HG03571 (cell line): ENCODE results near the gene GOSR1.
"Not testable (repeated sequence)": the region's sequence is repeated elsewhere in the genome, so short reads cannot be mapped to it uniquely, and the experiment has no call there.

Source experiments
- ATAC-seq: cut with Tn5 transposase; IDR thresholded peaks from one replicate; pipeline ENCODE4 v1.9.1; 2021; ENCODE audit not compliant: unreplicated experiment

Gene GOSR1

DNA sequence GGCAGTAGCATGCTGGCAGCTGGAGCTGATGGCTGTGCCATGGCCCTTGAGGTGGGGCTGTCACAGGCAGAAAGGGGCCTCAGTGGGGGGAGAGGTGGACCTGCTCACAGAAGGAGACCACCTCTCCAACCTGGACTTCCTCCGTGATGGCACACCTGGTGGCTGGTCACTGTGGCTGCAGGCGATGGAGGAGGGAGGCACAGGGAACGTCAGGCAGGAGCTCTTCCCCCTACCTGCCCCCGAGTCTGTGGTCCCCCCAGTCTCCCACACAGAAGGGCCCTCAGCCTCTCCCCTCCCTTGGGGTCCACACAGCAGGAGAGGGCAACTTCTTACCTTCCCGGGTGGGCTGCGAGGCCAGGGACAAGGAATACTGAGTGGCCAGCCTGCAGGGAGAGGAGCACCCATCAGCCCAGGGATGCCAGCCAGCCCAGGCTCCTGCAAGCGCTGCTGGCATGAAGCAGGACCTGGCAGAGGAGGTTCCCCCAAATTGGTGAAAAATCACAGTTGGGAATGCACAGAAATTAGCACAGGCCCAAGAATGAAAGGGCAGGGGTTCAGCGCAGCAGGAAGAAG lies 96.5 kb downstream of the GOSR1 start:
- no peak for ATAC-seq

DNA sequence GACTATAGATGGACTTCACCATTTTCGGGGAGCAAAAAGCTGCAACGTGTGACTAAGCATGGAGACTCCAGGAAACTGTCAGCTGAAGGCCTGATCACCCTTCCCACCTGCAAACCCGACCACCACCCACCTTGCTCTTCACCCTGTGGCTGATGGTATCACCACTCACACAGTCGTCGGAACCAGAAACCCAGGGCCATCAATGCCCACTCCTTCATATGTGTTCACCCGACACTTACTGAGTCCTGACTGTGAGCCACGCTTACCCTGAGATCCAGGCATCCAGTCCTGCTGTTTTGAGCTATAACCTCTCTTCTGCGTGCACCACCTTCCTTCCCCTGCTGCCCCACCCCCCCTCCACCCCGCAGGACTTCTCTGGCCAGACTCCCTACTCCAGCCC lies 97.1 kb downstream of the GOSR1 start:
- ATAC-seq, result not testable (repeated sequence)

DNA sequence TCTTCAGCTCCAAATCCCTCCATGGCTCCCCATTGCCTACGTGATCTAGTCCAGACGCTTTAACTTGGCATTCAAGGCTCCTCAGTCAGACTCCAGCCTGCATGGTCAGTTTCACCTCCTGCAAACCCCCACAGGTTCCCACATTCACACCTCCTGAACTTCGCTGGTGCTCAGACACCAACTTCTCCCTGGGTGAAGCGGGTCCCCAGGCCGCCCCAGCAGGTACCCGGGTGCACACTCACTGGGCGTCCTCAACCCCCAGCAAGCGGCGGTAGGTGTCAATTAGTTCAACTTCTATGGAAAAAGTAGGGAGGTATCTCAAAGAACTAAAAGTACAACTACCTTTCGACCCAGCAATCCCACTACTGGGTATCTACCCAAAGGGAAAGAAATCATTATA lies 97.6 kb downstream of the GOSR1 start:
- not testable (repeated sequence) for ATAC-seq

DNA sequence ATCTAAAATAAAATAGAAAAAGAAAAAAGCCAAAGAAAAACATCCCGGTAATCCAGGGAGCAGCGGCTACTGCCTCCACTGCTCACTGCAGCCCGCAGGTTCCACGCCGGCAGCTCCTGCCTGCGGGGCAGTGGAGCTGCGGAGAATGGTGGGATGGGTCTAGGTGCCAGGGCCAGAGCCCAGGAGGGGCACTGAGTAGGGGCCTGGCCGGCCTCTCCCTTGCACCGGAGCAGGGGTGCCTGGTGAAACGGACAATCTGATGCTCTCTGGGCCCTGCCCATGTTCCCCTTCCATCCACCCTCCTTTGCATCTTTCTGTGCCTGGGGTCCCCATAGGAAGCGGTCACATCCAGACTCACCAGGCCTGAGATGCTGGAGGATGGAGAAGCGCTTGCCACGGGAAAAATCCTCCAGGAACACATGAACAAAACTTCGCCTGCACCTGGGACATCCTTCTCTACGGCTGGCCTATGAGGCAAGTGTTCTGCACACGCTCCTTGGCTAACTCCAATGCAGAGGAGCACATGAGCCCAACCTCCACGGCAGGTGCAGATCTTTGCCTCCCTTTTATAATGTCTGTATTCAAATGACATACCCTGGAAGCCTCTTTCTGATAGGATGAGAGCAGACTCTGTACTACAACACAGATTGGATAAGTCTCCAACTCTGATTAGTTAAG lies 98.6 kb downstream of the GOSR1 start:
- ATAC-seq, result not testable (repeated sequence)

DNA sequence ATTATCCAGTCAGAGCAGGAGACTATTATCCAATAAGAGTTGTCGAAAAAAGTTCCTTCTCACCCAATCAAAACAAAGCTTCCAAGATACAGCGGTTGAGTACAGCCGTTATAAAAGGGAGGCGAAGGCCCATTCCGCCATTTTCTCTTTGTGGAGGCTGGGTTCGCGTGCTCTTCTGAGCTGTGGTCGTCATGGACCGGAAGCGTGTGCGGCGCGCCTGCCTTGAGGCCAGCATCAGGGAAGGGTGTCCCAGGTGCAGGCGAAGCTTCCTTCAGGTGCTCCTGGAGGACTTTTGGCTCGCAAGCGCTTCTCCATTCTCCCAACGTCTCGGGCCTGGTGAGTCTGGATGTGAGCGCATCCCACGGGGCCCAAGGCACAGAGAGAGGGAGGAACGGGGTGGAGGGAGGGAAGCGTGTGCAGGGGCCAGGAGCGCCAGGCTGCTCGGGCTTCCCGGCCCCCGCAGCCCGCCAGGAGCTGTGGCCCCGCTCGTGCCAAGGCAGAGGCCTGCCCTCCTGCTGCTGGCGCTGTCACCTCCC lies 99.2 kb downstream of the GOSR1 start:
- ATAC-seq, result no peak
